Heart right ventricle (tissue), 16 donors: ENCODE data around the gene EEF2KMT. TPM values are rescaled to one million over a fixed set of nuclear protein-coding genes. Genes with fewer than 3 reads are reported as not detected.

ENCODE experiments used
- ATAC-seq, 8 donors: fragments of 200-7000 bp; cut with Tn5 transposase; one replicate each; pipeline ENCODE4 v1.9.1; 2020; ENCODE audit warnings: mild to moderate bottlenecking in 8 of 8, moderate library complexity in 8 of 8, moderate number of reproducible peaks in 1 of 8
- DNase-seq, 2 donors: peaks; one replicate each; pipeline ENCODE4 v3.0.0-alpha.2; 2020
- H3K27ac ChIP-seq, 10 donors: fragments of 200-600 bp; sonication (generic) in 2 of 10; one replicate each; pipeline versions ENCODE4 v1.5.0 to v1.8.0; 2020 to 2022; ENCODE audit warnings: mild to moderate bottlenecking in 3 of 10
- H3K27me3 ChIP-seq, 7 donors: fragments of 200-600 bp; one replicate each; pipeline ENCODE4 v1.8.0; 2021 to 2022; ENCODE audit warnings: mild to moderate bottlenecking in 2 of 7
- H3K36me3 ChIP-seq, 9 donors: fragments of 200-600 bp; sonication (generic) in 1 of 9; one replicate each; pipeline versions ENCODE4 v1.5.0 to v1.8.0; 2020 to 2022; ENCODE audit warnings: mild to moderate bottlenecking in 2 of 9
- H3K4me1 ChIP-seq, 9 donors: fragments of 200-600 bp; sonication (generic) in 1 of 9; one replicate each; pipeline versions ENCODE4 v1.5.0 to v1.8.0; 2020 to 2022; ENCODE audit warnings: mild to moderate bottlenecking in 4 of 9
- H3K4me3 ChIP-seq, 10 donors: fragments of 200-600 bp; sonication (generic) in 2 of 10; one replicate each; pipeline versions ENCODE4 v1.5.0 to v1.8.0; 2020 to 2022; ENCODE audit warnings: mild to moderate bottlenecking in 7 of 10, moderate library complexity in 2 of 10
- H3K9me3 ChIP-seq, 11 donors: fragments of 200-600 bp in 10 of 11; sonication (generic) in 2 of 11; one replicate each; pipeline versions ENCODE4 v1.5.0 to v1.8.0; 2013 to 2022; ENCODE audit warnings: mild to moderate bottlenecking in 2 of 11, control low read depth in 1 of 11, moderate library complexity in 1 of 11
- whole genome bisulfite sequencing, 2 donors: extraction: QIAGEN DNeasy Blood & Tissue Kit; methylation state at CpG; one replicate each; pipeline ENCODE4 v1.1.7; 2013; ENCODE audit warnings: inconsistent platforms in 1 of 2; 5-methylcytosine and 5-hydroxymethylcytosine counted together
- intact Hi-C, 10 donors: fragments of 100-400 bp; cut with DNase I; formaldehyde crosslinking; loops; one replicate each; pipeline versions ENCODE4 v1.11.1 to v1.14.2; 2022
- polyA plus RNA-seq, 2 donors: library from polyadenylated mRNA; stranded (reverse); fragments of 200-250 nt; gene quantifications; one replicate each; pipeline ENCODE4 v1.2.3, GENCODE V29; 2013
- total RNA-seq, 10 donors: library from RNA; stranded (reverse); fragmentation: NEBNext Ultra II Directional in 3 of 10; extraction: Animal tissue kit (Norgen Biotek cat#: 25700) in 3 of 10; gene quantifications; one replicate each; pipeline versions ENCODE4 v1.2.1 to v1.2.4, GENCODE V29; 2021 to 2023
- TF ChIP-seq, protein P1 (sequence below), 9 donors: fragments of 200-600 bp; sonication (generic) in 2 of 9; IDR thresholded peaks; one replicate each; pipeline versions ENCODE4 v1.5.0 to v1.8.0; 2021 to 2022; ENCODE audit warnings: antibody characterized with exemption in 9 of 9, mild to moderate bottlenecking in 5 of 9, moderate library complexity in 1 of 9
- donor health status: Arrhythmogenic right ventricular cardiomyopathy.
- donor health status: ischemic (EF 13 %, LVEDD 7.1; RV severe dilation, severe dysfunction).
- donor health status: healthy with polysubstance abuse.
- donor health status: DM: no; HTN: yes; CAD: no.
- donor health status: DM: no; HTN: no; CAD: no.
- donor health status: ischemic (EF 25% LVEDD 6.9; RV normal size, moderate dysfunction).
- donor health status: ischemic (EF 25% LVEDD 5.7; RV mildly dilated, moderate dysfunction).
- donor health status: healthy.
- donor health status: DM: yes; HTN: yes; CAD: no.
- donor health status: Ischemic cardiomyopathy.
- donor health status: ischemic (EF 35%, LVEDD 5.7; RV mildly dilated, moderate dysfunction).
- donor health status: nonischemic (EF 11% LVEDD 7.7; RV severe dilation, severe dysfunction).
- donor health status: DM: yes; HTN: yes; CAD: no.
- donor health status: PGD.
- donor health status: ischemic (EF 29% LVEDD 5.4; RV normal size, mild dysfunction).
- donor health status: nonischemic (EF 23%, LVEDD 6.1; RV moderate dilation, normal function).

EEF2KMT gene
- total and polyA plus RNA-seq, 12 donors = 2.6 to 10.3 (median 6.3) TPM

DNA sequence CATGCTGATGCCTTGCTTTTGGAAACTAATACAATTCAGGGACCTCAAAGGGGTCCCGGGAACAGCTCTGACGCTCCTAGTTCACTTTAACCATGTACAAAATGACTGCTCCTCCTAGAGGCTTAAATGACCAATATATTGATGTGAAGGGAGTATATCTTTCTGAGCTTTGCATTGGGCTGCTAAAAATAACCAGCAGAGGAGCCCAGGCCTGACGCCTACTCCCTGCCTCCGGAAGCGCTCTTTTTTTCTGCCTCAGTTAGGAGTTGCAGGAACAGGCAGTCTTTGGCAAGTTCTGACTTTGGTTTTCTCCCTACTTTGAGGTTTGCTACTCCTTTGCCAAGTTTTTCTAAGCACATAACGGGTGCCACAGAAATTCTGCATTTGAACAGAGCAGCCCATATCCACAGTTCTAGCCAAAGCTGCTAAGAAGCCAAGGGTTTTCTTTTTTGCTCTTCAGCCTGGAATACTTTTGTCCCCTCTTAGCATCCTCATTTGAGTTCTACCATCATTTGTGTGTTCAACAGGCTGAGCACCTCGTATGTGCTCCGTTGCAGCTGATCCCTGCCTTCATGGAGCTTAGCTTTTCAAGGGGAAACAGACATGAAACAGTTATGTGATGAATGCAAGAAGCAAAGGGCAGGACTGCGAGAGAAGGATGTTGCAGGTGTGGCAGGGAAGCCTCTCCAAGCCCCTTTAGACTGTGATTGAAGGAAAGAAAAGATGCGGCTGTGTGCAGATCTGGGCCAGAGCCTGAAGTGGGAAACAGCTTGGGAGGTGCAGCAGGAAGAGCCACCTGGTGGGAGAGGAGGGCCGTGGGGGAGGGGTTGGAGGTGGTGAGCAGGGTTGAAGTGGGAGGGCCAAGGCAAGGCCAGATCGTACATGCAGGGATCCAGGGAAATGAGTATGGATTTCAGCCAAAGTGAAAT, 61.1 kb downstream of the EEF2KMT start:
- peak overlapping the region in 2 of 10 donors; percentile 1 to 26 for H3K27ac ChIP-seq
- intact Hi-C loops = no loop called here
- no peak for DNase-seq
- peaks cover 0 to 30% (median 22%) of the 10 kb centered on the region in 9 donors for H3K4me1 ChIP-seq
- no peak for ATAC-seq
- TF ChIP-seq, protein P1, sequence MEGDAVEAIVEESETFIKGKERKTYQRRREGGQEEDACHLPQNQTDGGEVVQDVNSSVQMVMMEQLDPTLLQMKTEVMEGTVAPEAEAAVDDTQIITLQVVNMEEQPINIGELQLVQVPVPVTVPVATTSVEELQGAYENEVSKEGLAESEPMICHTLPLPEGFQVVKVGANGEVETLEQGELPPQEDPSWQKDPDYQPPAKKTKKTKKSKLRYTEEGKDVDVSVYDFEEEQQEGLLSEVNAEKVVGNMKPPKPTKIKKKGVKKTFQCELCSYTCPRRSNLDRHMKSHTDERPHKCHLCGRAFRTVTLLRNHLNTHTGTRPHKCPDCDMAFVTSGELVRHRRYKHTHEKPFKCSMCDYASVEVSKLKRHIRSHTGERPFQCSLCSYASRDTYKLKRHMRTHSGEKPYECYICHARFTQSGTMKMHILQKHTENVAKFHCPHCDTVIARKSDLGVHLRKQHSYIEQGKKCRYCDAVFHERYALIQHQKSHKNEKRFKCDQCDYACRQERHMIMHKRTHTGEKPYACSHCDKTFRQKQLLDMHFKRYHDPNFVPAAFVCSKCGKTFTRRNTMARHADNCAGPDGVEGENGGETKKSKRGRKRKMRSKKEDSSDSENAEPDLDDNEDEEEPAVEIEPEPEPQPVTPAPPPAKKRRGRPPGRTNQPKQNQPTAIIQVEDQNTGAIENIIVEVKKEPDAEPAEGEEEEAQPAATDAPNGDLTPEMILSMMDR (IDR thresholded peaks at IDR 0.05) = no peak
- WGBS, 2 donors = 43 to 45% methylated on average over 12 of the region's 12 CpGs
- H3K4me3 ChIP-seq = no peak overlapping the region
- no peaks in the 10 kb centered on the region for H3K9me3 ChIP-seq
- no peaks in the 10 kb centered on the region for H3K27me3 ChIP-seq
- H3K36me3 ChIP-seq = no peaks in the 10 kb centered on the region

DNA sequence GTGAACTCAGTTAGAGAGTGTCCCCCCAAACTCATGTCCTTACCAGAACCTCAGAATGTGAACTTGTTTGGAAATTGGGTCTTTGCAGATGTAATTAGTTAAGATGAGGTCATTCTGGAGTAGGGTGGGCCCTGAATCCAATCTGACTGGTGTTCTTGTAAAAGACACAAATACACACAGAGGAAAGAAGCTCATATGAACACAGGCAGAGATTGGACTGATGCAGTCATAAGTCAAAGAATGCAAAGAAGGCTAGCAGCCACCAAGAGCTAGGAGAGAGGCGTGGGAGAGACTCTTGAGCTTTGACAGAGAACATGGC, 61.7 kb downstream of the EEF2KMT start:
- Histone ChIP-seq H3K4me3 (no peak overlapping the region), H3K9me3 (no peaks in the 10 kb centered on the region), H3K4me1 (peaks cover 0 to 28% (median 22%) of the 10 kb centered on the region in 9 donors), H3K36me3 (peaks cover 0 to 4% (median 0%) of the 10 kb centered on the region in 9 donors), H3K27ac (peak overlapping the region in 1 of 10 donors; percentile 1), H3K27me3 (no peaks in the 10 kb centered on the region)
- WGBS, 2 donors = 71 to 77% methylated on average over 1 of the region's 1 CpG
- intact Hi-C loops = no loop called here
- TF ChIP-seq, protein P1 (IDR thresholded peaks at IDR 0.05) = no peak
- no peak for DNase-seq
- ATAC-seq = no peak

Other genes with a start within 250 kb of the EEF2KMT start
- gene PPL, start 160.6 kb downstream of the EEF2KMT start, total RNA-seq = 10 to 100 TPM in 2 of 10 donors, 1 to 10 TPM in 8; 5.5 to 19.3 (median 7.7) TPM
- 1 to 10 TPM; 4.9 to 6.4 TPM for gene PPL, start 160.6 kb downstream of the EEF2KMT start, polyA plus RNA-seq
- 10 to 100 TPM in 6 of 10 donors, 1 to 10 TPM in 4; 4.7 to 28.4 (median 12.9) TPM for gene SEC14L5, start 139.5 kb downstream of the EEF2KMT start, total RNA-seq
- 1 to 10 TPM in 1 of 2 donors, under 1 TPM in 1; 0.04 to 4.1 TPM for gene SEC14L5, start 139.5 kb downstream of the EEF2KMT start, polyA plus RNA-seq
- 10 to 100 TPM in 1 of 10 donors, 1 to 10 TPM in 9; 4.7 to 11.0 (median 6.1) TPM for gene NAGPA, start 63.9 kb downstream of the EEF2KMT start, total RNA-seq
- gene NAGPA, start 63.9 kb downstream of the EEF2KMT start, polyA plus RNA-seq = 1 to 10 TPM; 7.3 to 7.5 TPM
- gene C16orf89, start 31.8 kb downstream of the EEF2KMT start, total RNA-seq = 10 to 100 TPM in 4 of 10 donors, 1 to 10 TPM in 6; 1.1 to 44.9 (median 6.2) TPM
- 1 to 10 TPM in 1 of 2 donors, under 1 TPM in 1; 0.28 to 4.0 TPM for gene C16orf89, start 31.8 kb downstream of the EEF2KMT start, polyA plus RNA-seq
- gene ALG1, start 26.0 kb downstream of the EEF2KMT start, total RNA-seq = 10 to 100 TPM in 2 of 10 donors, 1 to 10 TPM in 8; 4.9 to 13.7 (median 7.9) TPM
- gene ALG1, start 26.0 kb downstream of the EEF2KMT start, polyA plus RNA-seq = 10 to 100 TPM in 1 of 2 donors, 1 to 10 TPM in 1; 8.6 to 12.2 TPM